IMR-90 (cell line): ENCODE data around the gene OSBP2. TPM values are rescaled to one million over a fixed set of nuclear protein-coding genes. Genes with fewer than 3 reads are reported as not detected.

Source experiments
- ATAC-seq: fragments of 200-7000 bp; cut with Tn5 transposase; 2 replicates; pipeline ENCODE4 v1.9.1; 2020; ENCODE audit warnings: low read depth, mild to moderate bottlenecking, moderate library complexity
- BruUV-seq: library from RNA; stranded (reverse); fragments of 400-500 nt; replicated peaks from 2 replicates; lab custom pipeline; 2021; lab: Mats Ljungman, UMichigan
- CTCF ChIA-PET: fragments of 300-600 bp; formaldehyde crosslinking; extraction: SDS; loops from one replicate; lab custom pipeline; 2021; ENCODE audit warnings: antibody characterized with exemption; lab: Yijun Ruan, JAX
- POLR2A ChIA-PET: fragments of 300-600 bp; sonication (Branson Sonifier 250); formaldehyde crosslinking; loops from one replicate; lab custom pipeline; 2022; ENCODE audit warnings: antibody characterized with exemption; ENCODE audit not compliant: unreplicated experiment; lab: Charles Lee
- DNase-seq: peaks from one replicate; pipeline ENCODE4 v3.0.0; 2013
- H2AFZ ChIP-seq: replicated peaks from 2 replicates; pipeline ENCODE3; 2013; ENCODE audit warnings: low read length, mild to moderate bottlenecking; ENCODE audit not compliant: poor library complexity
- H2AK5ac ChIP-seq: 2 replicates; pipeline ENCODE4 v1.6.1; 2013; ENCODE audit warnings: low read depth, low read length, inconsistent platforms
- H2AK9ac ChIP-seq: replicated peaks from 2 replicates; pipeline ENCODE3; 2013; ENCODE audit warnings: mild to moderate bottlenecking, low read depth, low read length, moderate library complexity; ENCODE audit not compliant: poor library complexity
- H2BK120ac ChIP-seq: 2 replicates; pipeline ENCODE4 v1.6.1; 2013; ENCODE audit warnings: low read depth, low read length, inconsistent platforms
- H2BK15ac ChIP-seq: 3 replicates; pipeline ENCODE4 v1.6.1; 2013; ENCODE audit warnings: low read depth, low read length, inconsistent platforms
- H2BK20ac ChIP-seq: 2 replicates; pipeline ENCODE4 v1.6.1; 2013; ENCODE audit warnings: low read depth, mild to moderate bottlenecking, inconsistent platforms, low read length, moderate library complexity
- H2BK5ac ChIP-seq: 2 replicates; pipeline ENCODE4 v1.6.1; 2013; ENCODE audit warnings: mild to moderate bottlenecking, low read depth, low read length, inconsistent platforms; ENCODE audit not compliant: poor library complexity, severe bottlenecking
- H3K14ac ChIP-seq: replicated peaks from 2 replicates; pipeline ENCODE4 v1.6.1; 2013; ENCODE audit warnings: low read depth, low read length, inconsistent platforms
- H3K18ac ChIP-seq: 2 replicates; pipeline ENCODE4 v1.6.1; 2013; ENCODE audit warnings: low read depth, low read length, control low read depth
- H3K23ac ChIP-seq: 2 replicates; pipeline ENCODE4 v1.6.1; 2013; ENCODE audit warnings: low read depth, low read length, inconsistent platforms
- H3K27ac ChIP-seq: 2 replicates; pipeline ENCODE4 v1.5.1; 2013; ENCODE audit warnings: mild to moderate bottlenecking, control low read depth, low read length; ENCODE audit not compliant: insufficient read depth
- H3K27me3 ChIP-seq: 2 replicates; pipeline ENCODE4 v1.6.1; 2013; ENCODE audit warnings: low read length; ENCODE audit not compliant: control insufficient read depth, insufficient read depth
- H3K36me3 ChIP-seq: 2 replicates; pipeline ENCODE4 v1.6.1; 2013; ENCODE audit warnings: low read length, mixed read lengths; ENCODE audit not compliant: control insufficient read depth, insufficient read depth
- H3K4ac ChIP-seq: 2 replicates; pipeline ENCODE4 v1.6.1; 2013; ENCODE audit warnings: low read depth, low read length, inconsistent platforms
- H3K4me1 ChIP-seq: 2 replicates; pipeline ENCODE4 v1.6.1; 2013; ENCODE audit warnings: low read length, mixed read lengths; ENCODE audit not compliant: control insufficient read depth, insufficient read depth
- H3K4me2 ChIP-seq: 2 replicates; pipeline ENCODE4 v1.6.1; 2013; ENCODE audit warnings: low read depth, mild to moderate bottlenecking, control low read depth, low read length, moderate library complexity
- H3K4me3 ChIP-seq: 2 replicates; pipeline ENCODE4 v1.5.1; 2013; ENCODE audit warnings: low read depth, mild to moderate bottlenecking, control low read depth, low read length, moderate library complexity; ENCODE audit not compliant: insufficient read depth
- H3K56ac ChIP-seq: 2 replicates; pipeline ENCODE4 v1.6.1; 2013; ENCODE audit warnings: low read length, inconsistent platforms; ENCODE audit not compliant: insufficient read depth; ENCODE audit errors: extremely low read depth
- H3K79me1 ChIP-seq, 2 experiments: 2 replicates each; pipeline ENCODE4 v1.6.1; 2013; ENCODE audit warnings: low read length in 2 of 2, inconsistent platforms in 1 of 2, low read depth in 1 of 2
- H3K9ac ChIP-seq: 2 replicates; pipeline ENCODE4 v1.6.1; 2013; ENCODE audit warnings: low read depth, low read length, control low read depth
- H3K9me1 ChIP-seq: 2 replicates; pipeline ENCODE4 v1.6.1; 2013; ENCODE audit warnings: low read length, inconsistent platforms; ENCODE audit not compliant: insufficient read depth
- H3K9me3 ChIP-seq: 2 replicates; pipeline ENCODE4 v1.6.1; 2013; ENCODE audit warnings: low read length; ENCODE audit not compliant: control insufficient read depth, insufficient read depth
- H4K20me1 ChIP-seq: 2 replicates; pipeline ENCODE4 v1.6.1; 2013; ENCODE audit warnings: low read length, inconsistent platforms; ENCODE audit not compliant: insufficient read depth
- H4K5ac ChIP-seq: 2 replicates; pipeline ENCODE4 v1.6.1; 2013; ENCODE audit warnings: mild to moderate bottlenecking, low read depth, low read length, control low read depth
- H4K8ac ChIP-seq, 2 experiments: 2 replicates each; pipeline ENCODE4 v1.6.1; 2013; ENCODE audit warnings: low read depth in 2 of 2, low read length in 2 of 2, control low read depth in 1 of 2, inconsistent platforms in 1 of 2
- H4K91ac ChIP-seq: 2 replicates; pipeline ENCODE4 v1.6.1; 2013; ENCODE audit warnings: low read depth, low read length, inconsistent platforms; ENCODE audit not compliant: insufficient read depth
- BHLHE40 ChIP-seq: fragments of 150-350 bp; IDR thresholded peaks from 2 replicates; pipeline ENCODE4 v1.6.1; 2016; ENCODE audit warnings: mild to moderate bottlenecking, low read depth, low read length
- RFX5 ChIP-seq: IDR thresholded peaks from 2 replicates; pipeline ENCODE4 v1.8.0; 2012; ENCODE audit warnings: low read depth, mild to moderate bottlenecking, low read length, moderate library complexity
- WGBS, 2 experiments: methylation state at CpG; one replicate each; pipeline versions ENCODE4 v1.1.5 to v1.1.7; 2013; ENCODE audit warnings: missing lambda C conversion rate in 2 of 2; ENCODE audit not compliant: insufficient read length in 1 of 2; ENCODE audit errors: extremely low coverage in 2 of 2; 5-methylcytosine and 5-hydroxymethylcytosine counted together
- dilution Hi-C: fragments of 300-500 bp; cut with HindIII; formaldehyde crosslinking; loops from one replicate; pipeline ENCODE4 v1.14.3; 2018; ENCODE audit warnings: low sequenced_read_pairs; ENCODE audit not compliant: unreplicated experiment
- in situ Hi-C: fragments of 300-500 bp; cut with MboI; formaldehyde crosslinking; loops from 3 replicates; pipeline ENCODE4 v1.14.3; 2019; ENCODE audit warnings: low sequenced_read_pairs, inconsistent platforms, mixed read lengths
- intact Hi-C: fragments of 100-400 bp; cut with micrococcal nuclease; formaldehyde crosslinking; loops from 2 replicates; pipeline ENCODE4 v1.10.0; 2022
- polyA plus RNA-seq, 3 experiments: library from polyadenylated mRNA; depleted of rRNA; stranded (reverse); fragments of >200 nt; gene quantifications; 2 replicates each; pipeline ENCODE4 v1.2.3, GENCODE V29; 2012; ENCODE audit warnings: low replicate concordance in 1 of 3
- total RNA-seq: library from RNA; depleted of rRNA; stranded (reverse); fragments of >200 nt; gene quantifications from 2 replicates; pipeline ENCODE4 v1.2.3, GENCODE V29; 2012
- TF ChIP-seq, protein P1 (sequence below): conservative IDR thresholded peaks from 2 replicates; pipeline ENCODE4 v1.5.1; 2012; ENCODE audit warnings: mild to moderate bottlenecking, low read depth, low read length, improper control_type of control experiment

Gene OSBP2
- total and polyA plus RNA-seq, 2 of the 4 experiments (the other 2 are of a cell fraction): 1.8 to 2.2 TPM

DNA sequence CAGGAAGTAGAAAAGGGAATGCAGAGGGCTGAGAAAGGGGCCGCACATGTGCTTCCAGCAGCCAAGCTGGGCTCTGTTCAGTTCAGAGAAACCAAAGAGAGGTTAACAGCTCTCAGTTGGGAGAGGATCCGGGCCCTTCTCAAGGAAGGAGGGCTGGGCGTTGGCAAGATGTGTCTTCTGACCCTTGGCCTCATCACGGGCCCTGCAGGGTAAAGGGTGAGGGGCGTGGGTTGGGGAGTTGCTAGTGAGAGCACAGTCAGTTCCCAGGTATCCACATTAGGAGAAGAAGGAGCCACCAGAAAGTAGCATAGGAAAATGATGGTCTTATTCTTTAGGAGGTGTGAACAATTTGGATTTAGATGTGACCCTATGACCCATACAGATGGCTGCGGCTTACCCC, 73.0 kb downstream of the OSBP2 start:
- ATAC-seq: no peak
- dilution Hi-C loops: no loop called here

More for the DNA sequence above, 73.0 kb downstream of the OSBP2 start:
- Histone ChIP-seq H3K14ac (no peak overlapping the region), H4K20me1 (no peaks in the 10 kb centered on the region; the same call in 1 of the 2 replicates), H4K8ac (no peak overlapping the region), H2AK9ac (no peak overlapping the region), H2BK20ac (no peak overlapping the region), H3K18ac (no peak overlapping the region), H3K4me1 (no peaks in the 10 kb centered on the region), H3K9me1 (no peaks in the 10 kb centered on the region), H3K4ac (no peak overlapping the region), H3K4me2 (no peak overlapping the region), H4K5ac (no peak overlapping the region), H2BK120ac (no peak overlapping the region), H3K27ac (no peak overlapping the region), H3K27me3 (no peaks in the 10 kb centered on the region), H2BK15ac (no peak overlapping the region), H3K9ac (no peak overlapping the region), H2BK5ac (no peak overlapping the region), H2AK5ac (no peak overlapping the region), H2AFZ (no peak overlapping the region), H3K79me1 (no peaks in the 10 kb centered on the region), H3K56ac (no peak overlapping the region), H4K91ac (no peak overlapping the region), H3K4me3 (no peak overlapping the region), H3K36me3 (no peaks in the 10 kb centered on the region), H3K23ac (no peak overlapping the region), H3K9me3 (no peaks in the 10 kb centered on the region)
- in situ Hi-C loops (no loop called here), intact Hi-C loops (no loop called here)
- POLR2A ChIA-PET: interaction anchor here (0.7 kb wide), 1 partner anchor 201 kb away, joined by 5 read pairs; the partner anchor contains the start of gene MORC2
- WGBS, 2 experiments: 90% methylated on average over 2 of the region's 6 CpGs; no CpG with 5 or more reads in 1 of the 2 experiments
- TF ChIP-seq, protein P1, sequence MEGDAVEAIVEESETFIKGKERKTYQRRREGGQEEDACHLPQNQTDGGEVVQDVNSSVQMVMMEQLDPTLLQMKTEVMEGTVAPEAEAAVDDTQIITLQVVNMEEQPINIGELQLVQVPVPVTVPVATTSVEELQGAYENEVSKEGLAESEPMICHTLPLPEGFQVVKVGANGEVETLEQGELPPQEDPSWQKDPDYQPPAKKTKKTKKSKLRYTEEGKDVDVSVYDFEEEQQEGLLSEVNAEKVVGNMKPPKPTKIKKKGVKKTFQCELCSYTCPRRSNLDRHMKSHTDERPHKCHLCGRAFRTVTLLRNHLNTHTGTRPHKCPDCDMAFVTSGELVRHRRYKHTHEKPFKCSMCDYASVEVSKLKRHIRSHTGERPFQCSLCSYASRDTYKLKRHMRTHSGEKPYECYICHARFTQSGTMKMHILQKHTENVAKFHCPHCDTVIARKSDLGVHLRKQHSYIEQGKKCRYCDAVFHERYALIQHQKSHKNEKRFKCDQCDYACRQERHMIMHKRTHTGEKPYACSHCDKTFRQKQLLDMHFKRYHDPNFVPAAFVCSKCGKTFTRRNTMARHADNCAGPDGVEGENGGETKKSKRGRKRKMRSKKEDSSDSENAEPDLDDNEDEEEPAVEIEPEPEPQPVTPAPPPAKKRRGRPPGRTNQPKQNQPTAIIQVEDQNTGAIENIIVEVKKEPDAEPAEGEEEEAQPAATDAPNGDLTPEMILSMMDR: no peak
- no peak for TF ChIP-seq RFX5
- no peak for TF ChIP-seq BHLHE40
- BruUV-seq: no TSS peak
- CTCF ChIA-PET: interaction anchor here (0.6 to 1.1 kb wide), 3 partner anchors 152 to 385 kb away, joined by 3 to 7 read pairs (median 4); partner anchors contain the start of gene SELENOM
- DNase-seq: no peak
